ENCODE results near the gene ERBIN. TPM values are rescaled to one million over a fixed set of nuclear protein-coding genes. Genes with fewer than 3 reads are reported as not detected.
A peak's percentile ranks its signal among the peaks of the same experiment; 100 is the strongest.

The ERBIN gene
- total and polyA plus RNA-seq, 9 of the 15 experiments (the other 6 are each of a cell fraction or from before 2014, with no cell fraction given), result 11.9 to 72.8 (median 41.7) TPM

- TF ChIP-seq, protein P1, sequence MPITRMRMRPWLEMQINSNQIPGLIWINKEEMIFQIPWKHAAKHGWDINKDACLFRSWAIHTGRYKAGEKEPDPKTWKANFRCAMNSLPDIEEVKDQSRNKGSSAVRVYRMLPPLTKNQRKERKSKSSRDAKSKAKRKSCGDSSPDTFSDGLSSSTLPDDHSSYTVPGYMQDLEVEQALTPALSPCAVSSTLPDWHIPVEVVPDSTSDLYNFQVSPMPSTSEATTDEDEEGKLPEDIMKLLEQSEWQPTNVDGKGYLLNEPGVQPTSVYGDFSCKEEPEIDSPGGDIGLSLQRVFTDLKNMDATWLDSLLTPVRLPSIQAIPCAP (CRISPR knock-in tag; IDR thresholded peaks at IDR 0.05; ENCODE audit: borderline replicate concordance), result no peak
- TF ChIP-seq ZBTB11 (CRISPR knock-in tag; IDR thresholded peaks at IDR 0.05) (no peak), RBM39 (optimal IDR thresholded peaks at IDR 0.05; ENCODE audit: low read depth, low read length) (no peak), LEF1 (IDR thresholded peaks at IDR 0.05) (no peak), SRF (CRISPR knock-in tag; IDR thresholded peaks at IDR 0.05) (0 out of 4 replicates have a peak, but pooled peaks of 1 of the 2 experiments have one; percentile 36), ZFX (CRISPR knock-in tag; IDR thresholded peaks at IDR 0.05) (peak; percentile 87), PRPF4 (IDR thresholded peaks at IDR 0.05; ENCODE audit: insufficient read depth, low read depth, low read length, poor library complexity, severe bottlenecking) (peak; percentile 71), MYBL2 (IDR thresholded peaks at IDR 0.05; ENCODE audit: low read depth) (no peak), MYBL2 (CRISPR knock-in tag; IDR thresholded peaks at IDR 0.05; ENCODE audit: borderline replicate concordance) (no peak), PHF8 (IDR thresholded peaks at IDR 0.05; ENCODE audit: borderline replicate concordance, low read length) (peak; percentile 87), BHLHE40 (IDR thresholded peaks at IDR 0.05; ENCODE audit: low read length) (peak; percentile 63), CHCHD3 (CRISPR knock-in tag; IDR thresholded peaks at IDR 0.05) (no peak), ZSCAN29 (IDR thresholded peaks at IDR 0.05) (no peak), ZNF41 (CRISPR knock-in tag; conservative IDR thresholded peaks at IDR 0.05) (no peak), HIVEP1 (CRISPR knock-in tag; IDR thresholded peaks at IDR 0.05) (no peak), ZNF717 (CRISPR knock-in tag; IDR thresholded peaks at IDR 0.05) (no peak), ZBTB43 (CRISPR knock-in tag; IDR thresholded peaks at IDR 0.05) (no peak), LCOR (CRISPR knock-in tag; IDR thresholded peaks at IDR 0.05) (no peak), XRCC5 (IDR thresholded peaks at IDR 0.05; ENCODE audit: low read depth, low read length) (peak; percentile 29)
- TF ChIP-seq, protein P2, sequence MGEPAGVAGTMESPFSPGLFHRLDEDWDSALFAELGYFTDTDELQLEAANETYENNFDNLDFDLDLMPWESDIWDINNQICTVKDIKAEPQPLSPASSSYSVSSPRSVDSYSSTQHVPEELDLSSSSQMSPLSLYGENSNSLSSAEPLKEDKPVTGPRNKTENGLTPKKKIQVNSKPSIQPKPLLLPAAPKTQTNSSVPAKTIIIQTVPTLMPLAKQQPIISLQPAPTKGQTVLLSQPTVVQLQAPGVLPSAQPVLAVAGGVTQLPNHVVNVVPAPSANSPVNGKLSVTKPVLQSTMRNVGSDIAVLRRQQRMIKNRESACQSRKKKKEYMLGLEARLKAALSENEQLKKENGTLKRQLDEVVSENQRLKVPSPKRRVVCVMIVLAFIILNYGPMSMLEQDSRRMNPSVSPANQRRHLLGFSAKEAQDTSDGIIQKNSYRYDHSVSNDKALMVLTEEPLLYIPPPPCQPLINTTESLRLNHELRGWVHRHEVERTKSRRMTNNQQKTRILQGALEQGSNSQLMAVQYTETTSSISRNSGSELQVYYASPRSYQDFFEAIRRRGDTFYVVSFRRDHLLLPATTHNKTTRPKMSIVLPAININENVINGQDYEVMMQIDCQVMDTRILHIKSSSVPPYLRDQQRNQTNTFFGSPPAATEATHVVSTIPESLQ (CRISPR knock-in tag; IDR thresholded peaks at IDR 0.05), result 0 out of 2 replicates have a peak, but pooled peaks have one; percentile 17
Measured at GRCh38 chr5:65925601-65926275, 637 bp upstream of the ERBIN start (continued).

Data from K562 (cell line).